A549 (cell line): ENCODE measurements around the gene NLRC5. TPM values are rescaled to one million over a fixed set of nuclear protein-coding genes. Genes with fewer than 3 reads are reported as not detected.
"Not testable (repeated sequence)": the region's sequence is repeated elsewhere in the genome, so short reads cannot be mapped to it uniquely, and the experiment has no call there.

Experiments
- ATAC-seq, 2 experiments: fragments of 200-7000 bp in 1 of 2; fragments of >200 bp in 1 of 2; cut with Nextera tagmentation in 1 of 2; cut with Tn5 transposase in 1 of 2; 3 replicates each; pipeline versions ENCODE4 v1.8.0 to v1.9.1; 2018 to 2020; ENCODE audit warnings: mild to moderate bottlenecking in 1 of 2, moderate library complexity in 1 of 2
- CTCF ChIA-PET: fragments of 300-600 bp; sonication (Branson Sonifier 250); formaldehyde crosslinking; extraction: SDS; loops from one replicate; lab custom pipeline; 2021; ENCODE audit warnings: antibody characterized with exemption, inconsistent platforms; lab: Yijun Ruan, JAX
- POLR2A ChIA-PET: fragments of 350-600 bp; formaldehyde crosslinking; extraction: SDS; loops from one replicate; lab custom pipeline; 2021; ENCODE audit warnings: antibody characterized with exemption, inconsistent platforms; lab: Yijun Ruan, JAX
- DNase-seq, 2 experiments: peaks; one replicate each; pipeline versions ENCODE4 v3.0.0 to v3.0.0-alpha.2; 2011 to 2016; ENCODE audit warnings: low read depth in 1 of 2, low spot score in 1 of 2
- FAIRE-seq: peaks from 2 replicates; lab custom pipeline; 2011; peaks lifted over from hg19 to GRCh38; lab: Jason Lieb, UNC
- H3K27ac ChIP-seq, 2 experiments: fragments of >200 bp; sonication (Bioruptor Twin); formaldehyde crosslinking; 3 replicates each; pipeline ENCODE4 v1.5.1; 2016 to 2017
- H3K4me1 ChIP-seq: fragments of >200 bp; sonication (Bioruptor Twin); formaldehyde crosslinking; 3 replicates; pipeline ENCODE4 v1.6.1; 2016
- H3K4me2 ChIP-seq: fragments of >200 bp; sonication (Bioruptor Twin); formaldehyde crosslinking; 3 replicates; pipeline ENCODE4 v1.6.1; 2016
- H3K4me3 ChIP-seq: fragments of >200 bp; sonication (Bioruptor Twin); formaldehyde crosslinking; 3 replicates; pipeline ENCODE4 v1.5.1; 2016
- H3K9me3 ChIP-seq: fragments of >200 bp; sonication (Bioruptor Twin); formaldehyde crosslinking; 3 replicates; pipeline ENCODE4 v1.6.1; 2016
- BHLHE40 ChIP-seq: IDR thresholded peaks from 2 replicates; pipeline ENCODE4 v1.6.1; 2012; ENCODE audit warnings: low read depth, low read length, inconsistent platforms
- CBX2 ChIP-seq: fragments of 200-600 bp; sonication (generic); IDR thresholded peaks from 2 replicates; pipeline ENCODE4 v1.6.1; 2016; ENCODE audit warnings: low read depth, mild to moderate bottlenecking, borderline replicate concordance
- CBX8 ChIP-seq: fragments of 200-600 bp; sonication (generic); IDR thresholded peaks from 2 replicates; pipeline ENCODE4 v1.6.1; 2016
- CHD4 ChIP-seq: fragments of 200-600 bp; sonication (generic); IDR thresholded peaks from 2 replicates; pipeline ENCODE4 v1.6.1; 2016; ENCODE audit warnings: antibody characterized with exemption, mild to moderate bottlenecking, borderline replicate concordance
- ESRRA ChIP-seq: fragments of 150-350 bp; IDR thresholded peaks from 2 replicates; pipeline ENCODE4 v1.6.1; 2014; ENCODE audit warnings: mild to moderate bottlenecking, low read length, borderline replicate concordance
- FOXS1 ChIP-seq: fragments of 250-450 bp; sonication (Bioruptor Pico); IDR thresholded peaks from 2 replicates; pipeline ENCODE4 v1.5.0; 2020; ENCODE audit warnings: mild to moderate bottlenecking, moderate library complexity
- HEYL ChIP-seq: fragments of 250-450 bp; sonication (Bioruptor Pico); IDR thresholded peaks from 2 replicates; pipeline ENCODE4 v1.8.0; 2021; ENCODE audit warnings: mild to moderate bottlenecking, moderate library complexity
- HOXA7 ChIP-seq: fragments of 250-450 bp; sonication (Bioruptor Pico); IDR thresholded peaks from 2 replicates; pipeline ENCODE4 v1.5.0; 2020; ENCODE audit warnings: mild to moderate bottlenecking, moderate library complexity
- JUN ChIP-seq, 2 experiments: fragments of >200 bp; sonication (Bioruptor Twin); formaldehyde crosslinking; IDR thresholded peaks; 2 replicates in 1 of 2; 3 replicates in 1 of 2; pipeline ENCODE4 v1.6.1; 2016 to 2017
- JUNB ChIP-seq: fragments of >200 bp; sonication (Bioruptor Twin); formaldehyde crosslinking; IDR thresholded peaks from 2 replicates; pipeline ENCODE4 v1.6.1; 2016
- KDM1A ChIP-seq: fragments of 200-600 bp; sonication (generic); IDR thresholded peaks from 2 replicates; pipeline ENCODE4 v1.6.1; 2016; ENCODE audit warnings: low read depth, mild to moderate bottlenecking
- MAFK ChIP-seq: fragments of 450-650 bp; IDR thresholded peaks from 2 replicates; pipeline ENCODE4 v1.6.1; 2014; ENCODE audit not compliant: partially characterized antibody
- MAZ ChIP-seq: fragments of 150-350 bp; IDR thresholded peaks from 2 replicates; pipeline ENCODE4 v1.6.1; 2014; ENCODE audit warnings: antibody characterized with exemption, low read depth, low read length, borderline replicate concordance
- MYC ChIP-seq: IDR thresholded peaks from 2 replicates; pipeline ENCODE4 v1.6.1; 2012; ENCODE audit warnings: mild to moderate bottlenecking, inconsistent platforms, low read length, improper control_type of control experiment, borderline replicate concordance
- NFE2L2 ChIP-seq: fragments of 150-350 bp; conservative IDR thresholded peaks from 2 replicates; pipeline ENCODE4 v1.6.1; 2014; ENCODE audit warnings: low read length
- RAD21 ChIP-seq, 2 experiments: fragments of >200 bp in 1 of 2; sonication (Bioruptor Twin) in 1 of 2; formaldehyde crosslinking in 1 of 2; IDR thresholded peaks in 1 of 2; conservative IDR thresholded peaks in 1 of 2; 2 replicates in 1 of 2; 3 replicates in 1 of 2; pipeline ENCODE4 v1.6.1; 2012 to 2018; ENCODE audit warnings: inconsistent platforms in 1 of 2
- RARB ChIP-seq: fragments of 250-450 bp; sonication (Bioruptor Pico); IDR thresholded peaks from 2 replicates; pipeline ENCODE4 v1.8.0; 2021; ENCODE audit warnings: mild to moderate bottlenecking, moderate library complexity
- RCOR1 ChIP-seq: fragments of 150-350 bp; IDR thresholded peaks from 2 replicates; pipeline ENCODE4 v1.6.1; 2014; ENCODE audit warnings: antibody characterized with exemption, low read length, low read depth
- RFX5 ChIP-seq: fragments of 450-650 bp; IDR thresholded peaks from 2 replicates; pipeline ENCODE4 v1.7.1; 2014; ENCODE audit warnings: antibody characterized with exemption, mild to moderate bottlenecking, moderate library complexity
- RNF2 ChIP-seq: fragments of 200-600 bp; sonication (generic); IDR thresholded peaks from 2 replicates; pipeline ENCODE4 v1.6.1; 2016; ENCODE audit warnings: low read depth, mild to moderate bottlenecking, antibody characterized with exemption, moderate library complexity, borderline replicate concordance
- SMC3 ChIP-seq: fragments of >200 bp; sonication (Bioruptor Twin); formaldehyde crosslinking; IDR thresholded peaks from 3 replicates; pipeline ENCODE4 v1.6.1; 2018; ENCODE audit warnings: inconsistent platforms
- TFCP2L1 ChIP-seq: fragments of 250-450 bp; sonication (Bioruptor Pico); IDR thresholded peaks from 2 replicates; pipeline ENCODE4 v1.5.0; 2021; ENCODE audit warnings: mild to moderate bottlenecking
- TP53 ChIP-seq: fragments of 250-450 bp; sonication (Bioruptor Pico); IDR thresholded peaks from 2 replicates; pipeline ENCODE4 v1.5.0; 2021; ENCODE audit warnings: mild to moderate bottlenecking, moderate library complexity
- ZNF302 ChIP-seq: fragments of 250-450 bp; sonication (Bioruptor Pico); IDR thresholded peaks from 2 replicates; pipeline ENCODE4 v1.9.0; 2021; ENCODE audit warnings: inconsistent platforms, mild to moderate bottlenecking, moderate library complexity
- WGBS: methylation state at CpG from one replicate; pipeline ENCODE4 v1.1.6; 2017; ENCODE audit errors: missing lambda C conversion rate; 5-methylcytosine and 5-hydroxymethylcytosine counted together
- polyA plus RNA-seq, 4 experiments: library from polyadenylated mRNA; depleted of rRNA in 3 of 4; stranded (reverse); fragments of >200 nt; fragmentation: RNase III in 1 of 4; extraction: RNeasy Plus Mini Kit Qiagen cat#74134 plus additional on column Dnase treatment in 1 of 4; gene quantifications; 2 replicates in 3 of 4; 3 replicates in 1 of 4; pipeline ENCODE4 v1.2.3, GENCODE V29; 2011 to 2017
- TF ChIP-seq, protein P1 (sequence below): IDR thresholded peaks from 2 replicates; pipeline ENCODE4 v1.6.1; 2012
- TF ChIP-seq, protein P2 (sequence below): IDR thresholded peaks from 2 replicates; pipeline ENCODE4 v1.6.1; 2012
- TF ChIP-seq, protein P3 (sequence below): fragments of >200 bp; sonication (Bioruptor Twin); formaldehyde crosslinking; IDR thresholded peaks from 2 replicates; pipeline ENCODE4 v1.6.1; 2016

The NLRC5 gene
- polyA plus RNA-seq, 2 of the 4 experiments (the other 2 are of a cell fraction), result 2.5 to 3.6 TPM

DNA sequence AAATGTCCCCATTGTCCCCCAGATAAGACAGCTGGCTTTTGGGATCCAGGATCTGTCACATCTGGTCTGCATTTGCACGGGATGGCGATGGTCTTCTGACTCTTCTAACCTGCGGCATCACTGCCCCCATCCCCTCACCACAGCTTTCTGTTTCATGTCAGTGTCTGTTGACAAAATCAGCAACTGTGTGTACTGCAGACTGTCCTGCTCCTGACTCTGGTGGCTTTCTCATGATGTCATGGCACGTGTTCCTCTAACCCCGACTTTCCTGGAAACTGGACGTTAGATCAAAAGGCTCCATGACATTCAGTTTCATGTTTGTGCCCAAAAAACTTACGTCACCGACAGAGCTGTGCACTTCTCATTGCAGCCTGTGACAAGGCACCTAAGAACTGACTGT lies 73.0 kb downstream of the NLRC5 start:
- CTCF ChIA-PET, result interaction anchor here (1.1 to 1.9 kb wide), 3 partner anchors 15 to 22 kb away, joined by 3 to 6 read pairs (median 3); no protein-coding TSS in a partner anchor
- POLR2A ChIA-PET, result no interaction called here

DNA sequence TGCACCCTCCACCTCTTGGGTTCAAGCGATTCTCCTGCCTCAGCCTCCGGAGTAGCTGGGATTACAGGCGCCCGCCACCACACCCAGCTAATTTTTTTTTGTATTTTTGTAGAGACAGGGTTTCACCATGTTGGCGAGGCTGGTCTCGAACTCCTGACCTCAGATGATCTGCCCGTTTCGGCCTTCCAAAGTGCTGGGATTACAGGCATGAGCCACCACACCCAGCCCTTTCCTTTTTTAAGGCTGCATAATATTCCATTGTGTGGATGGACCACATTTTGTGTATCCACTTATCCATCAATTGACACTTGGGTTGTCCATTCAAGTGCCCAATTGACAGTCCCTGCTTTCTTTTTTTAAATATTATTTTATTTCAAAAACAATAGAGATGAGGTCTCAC lies 73.8 kb downstream of the NLRC5 start:
- DNase-seq, FAIRE-seq, H3K9me3 ChIP-seq, H3K27ac ChIP-seq, H3K4me2 ChIP-seq, H3K4me3 ChIP-seq, POLR2A ChIA-PET, ATAC-seq, H3K4me1 ChIP-seq: not testable (repeated sequence)
- WGBS, result 65% methylated on average over 8 of the region's 8 CpGs
- CTCF ChIA-PET, result interaction anchor here (0.6 to 0.7 kb wide), 2 partner anchors 9 to 20 kb away, joined by 3 read pairs; no protein-coding TSS in a partner anchor

More for the DNA sequence above, 73.0 kb downstream of the NLRC5 start:
- TF ChIP-seq RAD21 (conservative IDR thresholded peaks at IDR 0.05 in 1 of 2, IDR thresholded peaks at IDR 0.05 in 1 of 2), result no peak
- TF ChIP-seq RARB (CRISPR knock-in tag), result no peak
- no peak for TF ChIP-seq CBX2
- TF ChIP-seq MYC, result no peak
- TF ChIP-seq TFCP2L1 (CRISPR knock-in tag), result no peak
- TF ChIP-seq, protein P1, sequence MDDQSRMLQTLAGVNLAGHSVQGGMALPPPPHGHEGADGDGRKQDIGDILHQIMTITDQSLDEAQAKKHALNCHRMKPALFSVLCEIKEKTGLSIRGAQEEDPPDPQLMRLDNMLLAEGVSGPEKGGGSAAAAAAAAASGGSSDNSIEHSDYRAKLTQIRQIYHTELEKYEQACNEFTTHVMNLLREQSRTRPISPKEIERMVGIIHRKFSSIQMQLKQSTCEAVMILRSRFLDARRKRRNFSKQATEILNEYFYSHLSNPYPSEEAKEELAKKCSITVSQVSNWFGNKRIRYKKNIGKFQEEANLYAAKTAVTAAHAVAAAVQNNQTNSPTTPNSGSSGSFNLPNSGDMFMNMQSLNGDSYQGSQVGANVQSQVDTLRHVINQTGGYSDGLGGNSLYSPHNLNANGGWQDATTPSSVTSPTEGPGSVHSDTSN, result no peak
- TF ChIP-seq KDM1A, result no peak
- TF ChIP-seq JUNB, result no peak
- no peak for TF ChIP-seq NFE2L2
- TF ChIP-seq TP53 (CRISPR knock-in tag), result no peak
- no peak for TF ChIP-seq HOXA7
- TF ChIP-seq MAFK, result no peak
- no peak for TF ChIP-seq FOXS1 (CRISPR knock-in tag)
- no peak for TF ChIP-seq BHLHE40
- no peak for TF ChIP-seq CBX8
- TF ChIP-seq ZNF302 (CRISPR knock-in tag), result no peak
- TF ChIP-seq HEYL (CRISPR knock-in tag), result no peak
- no peak for TF ChIP-seq RCOR1
- no peak for TF ChIP-seq RFX5
- TF ChIP-seq, protein P2, sequence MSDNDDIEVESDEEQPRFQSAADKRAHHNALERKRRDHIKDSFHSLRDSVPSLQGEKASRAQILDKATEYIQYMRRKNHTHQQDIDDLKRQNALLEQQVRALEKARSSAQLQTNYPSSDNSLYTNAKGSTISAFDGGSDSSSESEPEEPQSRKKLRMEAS, result no peak
- Histone ChIP-seq H3K4me1 (no peaks in the 10 kb centered on the region), H3K9me3 (no peaks in the 10 kb centered on the region), H3K4me2 (no peak overlapping the region), H3K4me3 (no peak overlapping the region), H3K27ac (no peak overlapping the region)
- 73% methylated on average over 8 of the region's 8 CpGs for WGBS
- DNase-seq (no peak), ATAC-seq (no peak), FAIRE-seq (no peak)

DNA sequence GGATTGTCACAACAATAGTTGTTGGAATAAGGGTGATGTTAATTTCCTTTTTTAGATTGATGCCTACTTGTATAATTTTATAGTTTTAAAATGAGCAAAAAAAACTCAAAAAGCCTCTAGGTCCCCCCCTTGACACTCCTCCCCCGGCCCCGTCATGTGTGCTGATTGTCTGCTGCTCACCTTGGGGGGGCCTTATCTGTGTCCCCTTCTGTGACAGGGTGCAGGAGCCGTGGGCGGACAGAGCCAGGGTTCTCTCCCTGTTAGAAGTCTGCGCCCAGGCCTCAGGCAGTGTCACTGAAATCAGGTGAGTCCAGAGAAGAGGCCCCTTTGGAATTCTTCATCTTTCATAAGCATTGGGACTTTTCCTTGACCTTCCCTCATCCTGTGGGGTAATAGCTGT lies 75.6 kb downstream of the NLRC5 start:
- H3K4me2 ChIP-seq, result no peak overlapping the region
- CTCF ChIA-PET, result interaction anchor here (0.5 to 3.7 kb wide), 3 partner anchors 20 to 98 kb away, joined by 3 to 21 read pairs (median 4); partner anchors contain the start of gene CPNE2
- peaks cover 5% of the 10 kb centered on the region; the same call in 1 of the 3 replicates for H3K4me1 ChIP-seq
- DNase-seq (no peak), ATAC-seq (no peak), FAIRE-seq (no peak)
- WGBS, result 76% methylated on average over 5 of the region's 5 CpGs
- no peak for TF ChIP-seq NFE2L2
- TF ChIP-seq SMC3, result no peak
- no peak for TF ChIP-seq MAZ
- TF ChIP-seq CHD4, result no peak
- TF ChIP-seq JUN (IDR thresholded peaks at IDR 0.05), result no peak
- TF ChIP-seq FOXS1 (CRISPR knock-in tag), result no peak
- TF ChIP-seq, protein P3, sequence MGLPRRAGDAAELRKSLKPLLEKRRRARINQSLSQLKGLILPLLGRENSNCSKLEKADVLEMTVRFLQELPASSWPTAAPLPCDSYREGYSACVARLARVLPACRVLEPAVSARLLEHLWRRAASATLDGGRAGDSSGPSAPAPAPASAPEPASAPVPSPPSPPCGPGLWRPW, result no peak
- TF ChIP-seq ESRRA, result no peak
- TF ChIP-seq RNF2, result no peak
- H3K4me3 ChIP-seq, result no peak overlapping the region
- no peak overlapping the region for H3K27ac ChIP-seq
- POLR2A ChIA-PET, result no interaction called here
- no peaks in the 10 kb centered on the region for H3K9me3 ChIP-seq
